CD14-positive monocyte (primary cell): Measurements from ENCODE around the gene STRIP1. TPM values are rescaled to one million over a fixed set of nuclear protein-coding genes. Genes with fewer than 3 reads are reported as not detected.

ENCODE experiments used
- DNase-seq, 3 donors: peaks; one replicate each; pipeline ENCODE4 v3.0.0-alpha.2; 2011 to 2022
- H2AFZ ChIP-seq: 2 replicates; pipeline ENCODE4 v1.6.0; 2012; ENCODE audit warnings: mild to moderate bottlenecking, low read depth, low read length, inconsistent platforms; ENCODE audit not compliant: insufficient read depth, poor library complexity, severe bottlenecking
- H3K27ac ChIP-seq, 2 donors: 1 replicate in 1 of 2; 2 replicates in 1 of 2; pipeline ENCODE4 v1.5.1; 2012 to 2013; ENCODE audit warnings: low read length in 2 of 2, control low read depth in 1 of 2, inconsistent platforms in 1 of 2, low read depth in 1 of 2, mild to moderate bottlenecking in 1 of 2
- H3K27me3 ChIP-seq, 2 donors: one replicate each; pipeline versions ENCODE4 v1.6.0 to v1.6.1; 2011 to 2013; ENCODE audit warnings: low read length in 2 of 2; ENCODE audit not compliant: control insufficient read depth in 2 of 2, insufficient read depth in 2 of 2
- H3K36me3 ChIP-seq, 2 donors: replicated peaks in 1 of 2; 1 replicate in 1 of 2; 2 replicates in 1 of 2; pipeline versions ENCODE4 v1.5.1 to v1.6.1; 2012 to 2013; ENCODE audit warnings: low read length in 2 of 2, control low read depth in 1 of 2, inconsistent platforms in 1 of 2, mild to moderate bottlenecking in 1 of 2; ENCODE audit not compliant: insufficient read depth in 2 of 2, control insufficient read depth in 1 of 2
- H3K4me1 ChIP-seq, 2 donors: 1 replicate in 1 of 2; 2 replicates in 1 of 2; pipeline versions ENCODE4 v1.5.1 to v1.6.1; 2012 to 2013; ENCODE audit warnings: low read length in 2 of 2, control low read depth in 1 of 2, inconsistent platforms in 1 of 2, mild to moderate bottlenecking in 1 of 2, moderate library complexity in 1 of 2; ENCODE audit not compliant: insufficient read depth in 2 of 2, control insufficient read depth in 1 of 2
- H3K4me2 ChIP-seq: replicated peaks from 2 replicates; pipeline ENCODE3; 2012; ENCODE audit warnings: low read length, moderate library complexity, mild to moderate bottlenecking; ENCODE audit not compliant: poor library complexity, severe bottlenecking; ENCODE audit errors: extremely low read depth
- H3K4me3 ChIP-seq, 3 experiments: fragments of 200-600 bp in 1 of 3; sonication (generic) in 1 of 3; replicated peaks in 1 of 3; 1 replicate in 2 of 3; 2 replicates in 1 of 3; pipeline ENCODE4 v1.5.1; 2011 to 2013; ENCODE audit warnings: low read length in 3 of 3, mild to moderate bottlenecking in 3 of 3, control low read depth in 2 of 3, low read depth in 2 of 3, inconsistent platforms in 1 of 3, moderate library complexity in 1 of 3
- H3K79me2 ChIP-seq: 2 replicates; pipeline ENCODE4 v1.6.0; 2012; ENCODE audit warnings: mild to moderate bottlenecking, control low read depth, inconsistent platforms, low read length, moderate library complexity; ENCODE audit not compliant: insufficient read depth
- H3K9ac ChIP-seq: 2 replicates; pipeline ENCODE4 v1.6.0; 2017; ENCODE audit warnings: low read length, mild to moderate bottlenecking; ENCODE audit not compliant: insufficient read depth, poor library complexity, severe bottlenecking
- H3K9me3 ChIP-seq, 2 donors: replicated peaks in 1 of 2; 1 replicate in 1 of 2; 2 replicates in 1 of 2; pipeline versions ENCODE4 v1.5.1 to v1.6.1; 2012 to 2013; ENCODE audit warnings: low read length in 2 of 2, control low read depth in 1 of 2; ENCODE audit not compliant: control insufficient read depth in 1 of 2, insufficient read depth in 1 of 2
- H4K20me1 ChIP-seq: 2 replicates; pipeline ENCODE4 v1.6.0; 2012; ENCODE audit warnings: mild to moderate bottlenecking, low read length, control low read depth, moderate library complexity; ENCODE audit not compliant: insufficient read depth
- H3K27ac Mint-ChIP-seq, 7 donors: one replicate each; pipeline ENCODE4 v1.8.0; 2020; ENCODE audit warnings: mild to moderate bottlenecking in 7 of 7, mixed read lengths in 7 of 7, moderate library complexity in 6 of 7, inconsistent platforms in 2 of 7
- H3K27me3 Mint-ChIP-seq, 3 donors: one replicate each; pipeline ENCODE4 v1.8.0; 2021 to 2022; ENCODE audit warnings: low read depth in 3 of 3, mild to moderate bottlenecking in 3 of 3, mixed read lengths in 3 of 3, moderate library complexity in 3 of 3, inconsistent platforms in 1 of 3
- H3K36me3 Mint-ChIP-seq, 2 donors: one replicate each; pipeline ENCODE4 v1.8.0; 2020; ENCODE audit warnings: mixed read lengths in 2 of 2, inconsistent platforms in 1 of 2, mild to moderate bottlenecking in 1 of 2
- H3K4me1 Mint-ChIP-seq: one replicate; pipeline ENCODE4 v1.8.0; 2020; ENCODE audit warnings: mild to moderate bottlenecking, mixed read lengths
- H3K4me3 Mint-ChIP-seq, 2 donors: one replicate each; pipeline ENCODE4 v1.8.0; 2020; ENCODE audit warnings: mild to moderate bottlenecking in 2 of 2, mixed read lengths in 2 of 2, moderate library complexity in 1 of 2
- H3K9me3 Mint-ChIP-seq, 7 donors: one replicate each; pipeline ENCODE4 v1.8.0; 2020 to 2022; ENCODE audit warnings: mixed read lengths in 7 of 7, mild to moderate bottlenecking in 6 of 7, moderate library complexity in 6 of 7, inconsistent platforms in 2 of 7
- WGBS: methylation state at CpG from one replicate; pipeline ENCODE4 v1.1.5; 2013; ENCODE audit warnings: missing lambda C conversion rate; ENCODE audit not compliant: insufficient coverage; 5-methylcytosine and 5-hydroxymethylcytosine counted together
- intact Hi-C, 2 donors: fragments of 100-400 bp; cut with micrococcal nuclease; formaldehyde crosslinking; loops; one replicate each; pipeline versions ENCODE4 v1.15.0 to v1.15.1; 2023
- polyA plus RNA-seq, 3 donors: library from polyadenylated mRNA; depleted of rRNA in 1 of 3; unstranded in 2 of 3; stranded (reverse) in 1 of 3; fragments of 300-500 nt in 2 of 3; fragments of >200 nt in 1 of 3; fragmentation: Illumina TruSeq in 2 of 3; gene quantifications; 1 replicate in 2 of 3; 2 replicates in 1 of 3; pipeline ENCODE4 v1.2.3, GENCODE V29; 2012 to 2021
- TF ChIP-seq, protein P1 (sequence below): fragments of 200-600 bp; IDR thresholded peaks from one replicate; pipeline ENCODE4 v1.8.0; 2022; ENCODE audit warnings: antibody characterized with exemption, mild to moderate bottlenecking

Gene STRIP1
- polyA plus RNA-seq, 3 donors, result 8.9 to 33.6 (median 11.0) TPM

DNA sequence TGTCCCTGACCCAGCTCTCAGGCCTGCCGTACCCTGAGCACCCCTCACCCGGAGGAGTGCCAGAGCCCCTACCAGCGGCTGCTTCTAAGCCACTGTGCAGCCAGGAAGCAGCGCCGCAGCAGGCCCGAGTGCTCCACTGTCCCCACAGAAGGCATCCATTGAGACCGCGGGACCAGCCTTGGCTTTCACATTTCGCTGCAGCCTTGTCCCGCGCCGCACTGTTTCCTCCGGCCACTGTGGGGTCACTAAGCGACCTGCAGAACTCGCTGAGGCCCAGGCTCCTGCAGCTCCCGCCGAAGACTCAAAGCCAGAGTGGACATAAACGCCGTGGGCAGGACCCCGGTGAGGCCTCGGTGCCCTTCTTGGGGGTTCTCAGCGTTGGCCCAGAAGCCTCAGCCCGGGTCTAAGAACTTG, 33.1 kb downstream of the STRIP1 start:
- Mint-ChIP-seq H3K27me3 (peaks cover 69 to 81% (median 75%) of the 10 kb centered on the region in 3 donors), H3K9me3 (peaks cover 0 to 20% (median 9%) of the 10 kb centered on the region in 7 donors), H3K4me3 (peak overlapping the region; percentile 72 to 99), H3K27ac (no peak overlapping the region), H3K36me3 (peaks cover 3 to 14% of the 10 kb centered on the region in 2 donors), H3K4me1 (peaks cover 25% of the 10 kb centered on the region)
- Histone ChIP-seq H3K27me3 (peaks cover 48 to 69% of the 10 kb centered on the region in 2 donors), H3K79me2 (no peaks in the 10 kb centered on the region), H2AFZ (no peak overlapping the region), H3K9ac (no peak overlapping the region), H3K9me3 (peaks cover 0 to 27% of the 10 kb centered on the region in 2 donors), H3K27ac (no peak overlapping the region), H3K4me3 (peak overlapping the region in 1 of 3 experiments; percentile 67), H3K4me1 (peaks cover 27 to 32% of the 10 kb centered on the region in 2 donors), H3K36me3 (no peaks in the 10 kb centered on the region), H3K4me2 (peak overlapping the region; percentile 67), H4K20me1 (no peaks in the 10 kb centered on the region)
- TF ChIP-seq, protein P1, sequence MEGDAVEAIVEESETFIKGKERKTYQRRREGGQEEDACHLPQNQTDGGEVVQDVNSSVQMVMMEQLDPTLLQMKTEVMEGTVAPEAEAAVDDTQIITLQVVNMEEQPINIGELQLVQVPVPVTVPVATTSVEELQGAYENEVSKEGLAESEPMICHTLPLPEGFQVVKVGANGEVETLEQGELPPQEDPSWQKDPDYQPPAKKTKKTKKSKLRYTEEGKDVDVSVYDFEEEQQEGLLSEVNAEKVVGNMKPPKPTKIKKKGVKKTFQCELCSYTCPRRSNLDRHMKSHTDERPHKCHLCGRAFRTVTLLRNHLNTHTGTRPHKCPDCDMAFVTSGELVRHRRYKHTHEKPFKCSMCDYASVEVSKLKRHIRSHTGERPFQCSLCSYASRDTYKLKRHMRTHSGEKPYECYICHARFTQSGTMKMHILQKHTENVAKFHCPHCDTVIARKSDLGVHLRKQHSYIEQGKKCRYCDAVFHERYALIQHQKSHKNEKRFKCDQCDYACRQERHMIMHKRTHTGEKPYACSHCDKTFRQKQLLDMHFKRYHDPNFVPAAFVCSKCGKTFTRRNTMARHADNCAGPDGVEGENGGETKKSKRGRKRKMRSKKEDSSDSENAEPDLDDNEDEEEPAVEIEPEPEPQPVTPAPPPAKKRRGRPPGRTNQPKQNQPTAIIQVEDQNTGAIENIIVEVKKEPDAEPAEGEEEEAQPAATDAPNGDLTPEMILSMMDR, result no peak
- intact Hi-C loops, result no loop called here
- 26% methylated on average over 23 of the region's 23 CpGs for WGBS
- DNase-seq, result no peak

DNA sequence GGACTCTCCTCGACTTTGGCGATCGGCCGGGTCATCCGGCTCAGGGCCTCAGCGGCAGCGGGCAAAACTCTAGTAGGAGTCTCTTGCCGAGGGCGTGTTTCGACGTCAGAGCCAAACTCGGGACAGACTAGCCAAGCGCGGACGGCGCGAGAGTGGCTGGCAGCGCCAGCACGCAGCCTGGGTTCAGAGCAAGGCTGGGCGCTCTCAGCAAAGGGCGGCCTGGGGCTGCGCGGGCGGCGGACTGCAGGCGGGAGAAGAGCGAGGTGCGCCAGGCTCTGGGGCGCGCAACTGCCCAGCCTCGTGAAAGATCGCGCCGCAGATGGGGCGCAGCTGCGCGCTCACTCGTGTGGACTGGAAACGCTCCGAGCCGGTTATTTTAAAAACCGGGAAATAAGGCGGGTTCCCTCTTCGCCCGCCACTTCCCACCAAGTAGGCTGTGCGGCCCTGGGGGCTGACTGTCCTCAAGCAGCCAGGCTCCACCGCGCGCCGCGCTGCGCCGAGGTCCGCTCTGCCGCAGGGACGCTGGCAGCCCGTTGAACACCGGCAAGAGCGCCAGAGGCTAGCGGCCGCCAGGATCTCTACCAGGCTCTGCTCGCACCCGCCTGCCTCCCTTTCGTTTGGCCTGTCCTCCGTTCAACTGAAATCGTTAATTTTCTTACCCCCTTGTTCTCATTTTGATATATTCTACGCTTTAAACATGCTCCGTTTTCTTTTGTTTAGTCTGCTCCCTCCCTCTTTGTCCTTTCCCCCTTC, 33.6 kb downstream of the STRIP1 start:
- Histone ChIP-seq H3K4me2 (peak overlapping the region; percentile 67), H3K4me1 (peaks cover 27 to 32% of the 10 kb centered on the region in 2 donors), H3K27ac (no peak overlapping the region), H2AFZ (peak overlapping the region; percentile 33), H4K20me1 (no peaks in the 10 kb centered on the region), H3K79me2 (no peaks in the 10 kb centered on the region), H3K9me3 (peaks cover 0 to 27% of the 10 kb centered on the region in 2 donors), H3K9ac (no peak overlapping the region), H3K4me3 (peak overlapping the region in 2 of 3 experiments; percentile 0 to 67), H3K36me3 (no peaks in the 10 kb centered on the region), H3K27me3 (peaks cover 53 to 74% of the 10 kb centered on the region in 2 donors)
- H3K36me3 Mint-ChIP-seq, result peaks cover 3 to 18% of the 10 kb centered on the region in 2 donors
- H3K9me3 Mint-ChIP-seq, result peaks cover 0 to 20% (median 9%) of the 10 kb centered on the region in 7 donors
- WGBS, result 7% methylated on average over 68 of the region's 68 CpGs
- peaks cover 74 to 86% (median 80%) of the 10 kb centered on the region in 3 donors for H3K27me3 Mint-ChIP-seq
- H3K27ac Mint-ChIP-seq, result no peak overlapping the region
- peaks cover 25% of the 10 kb centered on the region for H3K4me1 Mint-ChIP-seq
- intact Hi-C loops, result no loop called here
- TF ChIP-seq, protein P1, result no peak
- peak overlapping the region; percentile 72 to 99 for H3K4me3 Mint-ChIP-seq
- peak; percentile 16 to 27 (median 16) for DNase-seq
